Muscle layer of colon (tissue), 2 donors: Measurements from ENCODE around the gene LSM14A.

Experiments used
- H3K27ac ChIP-seq: one replicate; pipeline ENCODE4 v1.7.0; 2013; ENCODE audit warnings: low read depth, mild to moderate bottlenecking, low read length, moderate library complexity
- H3K27me3 ChIP-seq, 2 donors: one replicate each; pipeline ENCODE4 v1.7.0; 2013; ENCODE audit warnings: low read length in 2 of 2, mild to moderate bottlenecking in 2 of 2; ENCODE audit not compliant: insufficient read depth in 2 of 2, control insufficient read depth in 1 of 2
- H3K36me3 ChIP-seq: one replicate; pipeline ENCODE4 v1.7.0; 2013; ENCODE audit warnings: mild to moderate bottlenecking, low read length; ENCODE audit not compliant: insufficient read depth
- H3K4me1 ChIP-seq: one replicate; pipeline ENCODE4 v1.7.0; 2013; ENCODE audit warnings: mild to moderate bottlenecking, low read length; ENCODE audit not compliant: insufficient read depth
- H3K4me3 ChIP-seq, 2 donors: one replicate each; pipeline ENCODE4 v1.7.0; 2013; ENCODE audit warnings: low read length in 2 of 2, low read depth in 1 of 2, mild to moderate bottlenecking in 1 of 2, moderate library complexity in 1 of 2
- H3K9ac ChIP-seq: one replicate; pipeline ENCODE4 v1.7.0; 2013; ENCODE audit warnings: low read length
- H3K9me3 ChIP-seq: one replicate; pipeline ENCODE4 v1.7.0; 2013; ENCODE audit warnings: mild to moderate bottlenecking, low read length
- donor health status: abdominal sarcoma.
- donor health status: Adenocarcinoma of cecum.

LSM14A gene

GRCh38 chr19:34261334-34262109 lies 89.2 kb downstream of the LSM14A start:
- Histone ChIP-seq H3K27me3 (no peaks in the 10 kb centered on the region), H3K4me3 (no peak overlapping the region), H3K27ac (no peak overlapping the region), H3K4me1 (peaks cover 19% of the 10 kb centered on the region), H3K9me3 (no peaks in the 10 kb centered on the region), H3K9ac (no peak overlapping the region), H3K36me3 (no peaks in the 10 kb centered on the region)

- H3K4me3 ChIP-seq = no peak overlapping the region
- no peak overlapping the region for H3K9ac ChIP-seq
- H3K36me3 ChIP-seq = no peaks in the 10 kb centered on the region
- no peaks in the 10 kb centered on the region for H3K27me3 ChIP-seq
- H3K9me3 ChIP-seq = no peaks in the 10 kb centered on the region
- no peak overlapping the region for H3K27ac ChIP-seq
- peaks cover 19% of the 10 kb centered on the region for H3K4me1 ChIP-seq
These were observed 91.5 kb downstream of the LSM14A start for GRCh38 chr19:34263745-34264237.

GRCh38 chr19:34265221-34265650 lies 92.9 kb downstream of the LSM14A start:
- H3K27me3 ChIP-seq = no peaks in the 10 kb centered on the region
- H3K36me3 ChIP-seq = no peaks in the 10 kb centered on the region
- H3K27ac ChIP-seq = no peak overlapping the region
- no peak overlapping the region for H3K9ac ChIP-seq
- no peak overlapping the region for H3K4me3 ChIP-seq
- H3K9me3 ChIP-seq = no peaks in the 10 kb centered on the region
- H3K4me1 ChIP-seq = peaks cover 18% of the 10 kb centered on the region

GRCh38 chr19:34269081-34269480 lies 96.8 kb downstream of the LSM14A start:
- Histone ChIP-seq H3K36me3 (no peaks in the 10 kb centered on the region), H3K4me3 (no peak overlapping the region), H3K9me3 (no peaks in the 10 kb centered on the region), H3K27ac (no peak overlapping the region), H3K4me1 (peaks cover 11% of the 10 kb centered on the region), H3K27me3 (no peaks in the 10 kb centered on the region), H3K9ac (no peak overlapping the region)

- H3K27me3 ChIP-seq = no peaks in the 10 kb centered on the region
- H3K27ac ChIP-seq = no peak overlapping the region
- H3K36me3 ChIP-seq = no peaks in the 10 kb centered on the region
- no peak overlapping the region for H3K9ac ChIP-seq
- H3K9me3 ChIP-seq = no peaks in the 10 kb centered on the region
- peaks cover 13% of the 10 kb centered on the region for H3K4me1 ChIP-seq
- H3K4me3 ChIP-seq = no peak overlapping the region
These were observed 97.2 kb downstream of the LSM14A start for GRCh38 chr19:34269489-34269888.

GRCh38 chr19:34269968-34270621 lies 97.8 kb downstream of the LSM14A start:
- no peaks in the 10 kb centered on the region for H3K36me3 ChIP-seq
- H3K4me3 ChIP-seq = no peak overlapping the region
- H3K27me3 ChIP-seq = no peaks in the 10 kb centered on the region
- H3K9me3 ChIP-seq = no peaks in the 10 kb centered on the region
- peak overlapping the region; percentile 8 for H3K27ac ChIP-seq
- no peak overlapping the region for H3K9ac ChIP-seq
- H3K4me1 ChIP-seq = peaks cover 15% of the 10 kb centered on the region

GRCh38 chr19:34273121-34273520 lies 100.8 kb downstream of the LSM14A start:
- H3K27ac ChIP-seq = no peak overlapping the region
- H3K9ac ChIP-seq = no peak overlapping the region
- no peaks in the 10 kb centered on the region for H3K27me3 ChIP-seq
- H3K36me3 ChIP-seq = no peaks in the 10 kb centered on the region
- no peaks in the 10 kb centered on the region for H3K9me3 ChIP-seq
- no peak overlapping the region for H3K4me3 ChIP-seq
- peaks cover 15% of the 10 kb centered on the region for H3K4me1 ChIP-seq

- no peak overlapping the region for H3K9ac ChIP-seq
- no peaks in the 10 kb centered on the region for H3K36me3 ChIP-seq
- no peaks in the 10 kb centered on the region for H3K27me3 ChIP-seq
- no peak overlapping the region for H3K4me3 ChIP-seq
- H3K27ac ChIP-seq = no peak overlapping the region
- peaks cover 15% of the 10 kb centered on the region for H3K4me1 ChIP-seq
- no peaks in the 10 kb centered on the region for H3K9me3 ChIP-seq
These were observed 102.1 kb downstream of the LSM14A start for GRCh38 chr19:34274284-34274826.

GRCh38 chr19:34274827-34275625 lies 102.7 kb downstream of the LSM14A start:
- no peak overlapping the region for H3K27ac ChIP-seq
- H3K4me1 ChIP-seq = peaks cover 13% of the 10 kb centered on the region
- H3K4me3 ChIP-seq = no peak overlapping the region
- no peaks in the 10 kb centered on the region for H3K36me3 ChIP-seq
- no peaks in the 10 kb centered on the region for H3K9me3 ChIP-seq
- no peaks in the 10 kb centered on the region for H3K27me3 ChIP-seq
- no peak overlapping the region for H3K9ac ChIP-seq

- peaks cover 6% of the 10 kb centered on the region for H3K4me1 ChIP-seq
- no peak overlapping the region for H3K4me3 ChIP-seq
- no peaks in the 10 kb centered on the region for H3K9me3 ChIP-seq
- no peak overlapping the region for H3K9ac ChIP-seq
- no peaks in the 10 kb centered on the region for H3K27me3 ChIP-seq
- H3K36me3 ChIP-seq = no peaks in the 10 kb centered on the region
- H3K27ac ChIP-seq = no peak overlapping the region
These were observed 103.4 kb downstream of the LSM14A start for GRCh38 chr19:34275705-34276104.

- H3K9ac ChIP-seq = no peak overlapping the region
- H3K27ac ChIP-seq = no peak overlapping the region
These were observed 104.3 kb downstream of the LSM14A start for GRCh38 chr19:34276614-34277013.

More at GRCh38 chr19:34276614-34277013, 104.3 kb downstream of the LSM14A start:
- Histone ChIP-seq H3K4me1 (peaks cover 4% of the 10 kb centered on the region), H3K4me3 (no peak overlapping the region), H3K9me3 (no peaks in the 10 kb centered on the region), H3K27me3 (no peaks in the 10 kb centered on the region), H3K36me3 (no peaks in the 10 kb centered on the region)
